ENCODE results near the gene PLEKHG5.

PLEKHG5 gene

GRCh38 chr1:6424619-6425593 is 66.6 kb downstream of the PLEKHG5 start, which contains the start of gene ESPN:
Gene ESPN (plus strand): TSS chr1:6424776. CDS start chr1:6424956, 180 bp downstream.
- no peak for DNase-seq

GRCh38 chr1:6424000-6424565 is 67.4 kb downstream of the PLEKHG5 start:
- no peak for DNase-seq

GRCh38 chr1:6423321-6423999 is 68.0 kb downstream of the PLEKHG5 start:
- DNase-seq = no peak

GRCh38 chr1:6421266-6421665 is 70.2 kb downstream of the PLEKHG5 start:
- no peak for DNase-seq

- DNase-seq = peak; percentile 37
These were observed 70.9 kb downstream of the PLEKHG5 start for GRCh38 chr1:6420454-6421042.

GRCh38 chr1:6419804-6420453 is 71.5 kb downstream of the PLEKHG5 start, which contains the start of gene HES2:
Gene HES2 (minus strand): TSS chr1:6419919. CDS start chr1:6419820, 99 bp downstream.
- no peak for DNase-seq

GRCh38 chr1:6419397-6419803 is 72.1 kb downstream of the PLEKHG5 start:
- no peak for DNase-seq

GRCh38 chr1:6418668-6419396 is 72.6 kb downstream of the PLEKHG5 start:
- DNase-seq = no peak

GRCh38 chr1:6417961-6418667 is 73.4 kb downstream of the PLEKHG5 start:
- no peak for DNase-seq
